Stimulated activated CD4-positive, alpha-beta T cell treated with anti-CD3 and anti-CD28 coated beads, Interleukin-15, amount 100 ng/mL, for 1 hour (primary cell): ENCODE data around the gene HPSE2.
"Not testable (repeated sequence)": the region's sequence is repeated elsewhere in the genome, so short reads cannot be mapped to it uniquely, and the experiment has no call there.

Source experiments
- DNase-seq, 2 donors: peaks; one replicate each; pipeline ENCODE4 v3.0.0-alpha.2; 2020; ENCODE audit warnings: low read depth in 1 of 2, low spot score in 1 of 2

Gene HPSE2

DNA sequence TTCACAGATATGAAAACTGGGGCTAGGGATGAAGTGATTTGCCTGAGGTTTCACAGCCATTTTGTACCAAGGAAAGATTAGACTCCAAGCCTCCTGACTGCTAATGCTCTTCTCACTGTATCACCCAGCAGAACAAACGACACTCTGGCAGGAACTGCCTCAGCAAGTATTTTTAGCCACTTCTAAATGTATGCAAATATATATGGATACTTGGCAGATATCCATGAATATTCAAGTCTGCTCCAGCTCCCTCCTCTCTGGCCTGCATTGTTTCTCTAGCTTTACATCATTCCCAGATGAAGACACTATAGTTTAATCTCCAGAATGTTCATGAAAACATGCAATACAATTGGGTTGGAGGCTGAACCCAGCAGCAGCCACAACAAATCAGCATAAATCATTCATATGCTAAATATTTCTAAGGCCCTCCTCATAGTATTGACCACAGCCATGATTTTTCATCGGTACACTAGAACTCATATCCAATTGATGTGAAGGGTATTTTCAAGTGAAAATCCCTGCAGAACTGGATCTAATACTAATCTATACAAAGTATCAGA, 65.5 kb downstream of the HPSE2 start:
- DNase-seq = no peak

DNA sequence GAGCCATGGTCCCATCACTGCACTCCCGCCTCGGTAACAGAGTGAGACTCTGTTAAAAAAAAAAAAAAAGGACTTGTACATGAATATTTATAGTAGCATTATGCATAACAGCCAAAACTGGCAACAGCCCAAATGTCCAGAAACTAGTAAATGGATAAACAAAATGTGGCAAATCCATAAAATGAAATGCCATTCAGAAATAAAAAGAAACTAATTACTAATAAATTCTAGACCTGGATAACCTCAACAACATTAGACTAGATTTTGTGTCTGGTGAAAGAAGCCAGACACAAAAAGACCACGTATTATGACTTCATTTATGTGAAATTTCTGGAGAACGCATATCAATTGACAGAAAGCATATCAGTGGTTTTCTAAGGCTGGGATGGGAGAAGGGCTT, 74.5 kb downstream of the HPSE2 start:
- DNase-seq = no peak

- DNase-seq = no peak
These were observed 92.0 kb downstream of the HPSE2 start for GRCh38 chr10:99143651-99144050.

- no peak for DNase-seq
These were observed 92.6 kb downstream of the HPSE2 start for GRCh38 chr10:99143011-99143410.

DNA sequence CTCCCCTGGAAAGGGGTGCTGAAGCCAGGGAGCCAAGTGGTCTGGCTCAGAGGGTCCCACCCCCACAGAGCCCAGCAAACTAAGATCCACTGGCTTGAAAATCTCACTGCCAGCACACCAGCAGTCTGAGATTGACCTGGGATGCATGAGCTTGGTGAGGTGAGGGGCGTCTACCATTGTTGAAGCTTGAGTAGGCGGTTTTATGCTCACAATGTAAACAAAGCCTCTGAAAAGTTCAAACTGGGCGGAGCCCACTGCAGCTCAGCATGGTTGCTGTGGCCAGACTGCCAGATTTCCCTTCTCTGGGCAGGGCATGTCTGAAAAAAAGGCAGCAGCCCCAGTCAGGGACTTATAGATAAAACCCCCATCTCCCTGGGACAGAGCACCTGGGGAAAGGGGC, 102.8 kb downstream of the HPSE2 start:
- not testable (repeated sequence) for DNase-seq

DNA sequence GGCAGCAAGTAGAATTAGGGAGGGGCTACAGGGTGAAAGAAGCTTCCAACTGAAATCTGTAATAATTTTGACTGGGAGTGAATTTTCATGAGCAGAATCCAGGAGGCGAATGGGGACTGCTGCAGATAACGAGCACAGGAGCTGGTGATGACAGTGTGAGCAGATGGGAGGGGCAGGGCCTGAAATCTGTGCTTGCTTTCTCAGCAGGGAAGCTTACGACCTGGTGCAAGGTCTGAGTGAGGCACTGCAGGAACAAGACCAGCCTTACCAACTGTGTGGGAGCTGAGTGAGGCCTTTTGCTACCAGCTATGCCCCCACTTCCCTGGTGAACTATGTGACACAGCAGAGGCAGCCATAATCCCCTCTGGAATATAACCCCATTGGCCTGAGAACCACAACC, 109.8 kb downstream of the HPSE2 start:
- DNase-seq = no peak

DNA sequence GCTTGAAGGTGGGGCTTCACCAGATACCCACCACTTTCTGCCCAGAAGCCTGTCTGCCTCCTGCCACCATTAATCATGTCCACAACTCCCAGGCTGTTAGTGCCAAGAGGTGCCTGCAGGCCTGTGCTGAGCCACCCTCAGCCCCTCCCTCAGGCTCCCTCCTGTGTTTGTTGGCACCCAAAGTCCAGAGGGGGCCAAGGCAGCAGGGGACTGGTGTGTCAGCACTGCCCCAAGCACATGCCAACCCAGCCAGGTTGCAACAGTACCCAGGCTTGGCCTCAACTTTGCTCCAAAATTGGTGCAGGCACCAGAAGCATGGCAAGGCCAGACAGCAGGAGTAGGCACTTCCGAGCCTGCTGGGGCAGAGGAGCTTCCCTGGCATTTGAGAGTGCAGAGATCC, 111.3 kb downstream of the HPSE2 start:
- no peak for DNase-seq

- no peak for DNase-seq
These were observed 111.8 kb downstream of the HPSE2 start for GRCh38 chr10:99123851-99124250.

- no peak for DNase-seq
These were observed 112.3 kb downstream of the HPSE2 start for GRCh38 chr10:99123336-99123735.

- DNase-seq = no peak
These were observed 116.3 kb downstream of the HPSE2 start for GRCh38 chr10:99119258-99119748.

GRCh38 chr10:99115703-99116102, 119.9 kb downstream of the HPSE2 start:
- no peak for DNase-seq

GRCh38 chr10:99085358-99085757, 150.3 kb downstream of the HPSE2 start:
- no peak for DNase-seq

GRCh38 chr10:99084161-99084560, 151.5 kb downstream of the HPSE2 start:
- DNase-seq = no peak

- no peak for DNase-seq
These were observed 155.2 kb downstream of the HPSE2 start for GRCh38 chr10:99080275-99080945.

DNA sequence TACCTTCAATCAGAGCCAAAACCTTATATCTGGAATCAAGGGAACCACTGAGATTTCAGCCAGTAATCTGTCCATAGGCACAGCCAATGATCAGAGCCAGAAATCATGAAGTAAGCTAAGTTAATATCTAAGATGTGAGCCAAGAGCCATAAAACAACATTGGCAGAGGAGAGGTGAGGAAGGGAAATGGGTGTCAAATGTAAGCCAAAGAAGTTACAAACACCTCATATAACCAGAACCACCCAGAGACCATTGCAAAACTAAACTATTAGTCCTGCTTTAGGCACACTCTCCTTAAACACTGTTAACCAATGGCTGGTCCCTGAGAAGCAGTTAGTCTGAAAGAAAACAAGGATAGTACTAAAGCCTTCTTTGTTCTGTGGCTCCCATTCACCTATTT, 173.1 kb downstream of the HPSE2 start:
- DNase-seq = no peak

GRCh38 chr10:99058762-99059161, 176.9 kb downstream of the HPSE2 start:
- no peak for DNase-seq

- no peak for DNase-seq
These were observed 177.5 kb downstream of the HPSE2 start for GRCh38 chr10:99057936-99058690.

DNA sequence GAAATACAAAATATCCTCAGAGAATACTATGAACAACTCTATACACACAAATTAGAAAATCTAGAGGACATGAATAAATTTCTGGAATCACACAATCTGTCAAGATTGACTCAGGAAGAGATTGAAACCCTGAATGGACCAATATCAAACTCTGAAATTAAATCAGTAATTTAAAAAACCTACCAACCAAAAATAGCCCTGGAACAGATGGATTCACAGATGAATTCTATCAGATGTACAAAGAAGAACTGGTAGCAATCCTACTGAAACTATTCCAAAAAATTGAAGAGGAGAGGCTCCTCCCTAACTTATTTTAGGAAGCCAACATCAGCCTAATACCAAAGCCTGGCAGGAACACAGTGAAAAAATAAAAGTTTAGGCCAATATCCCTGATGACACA, 190.0 kb downstream of the HPSE2 start:
- DNase-seq = no peak

GRCh38 chr10:99042051-99042771, 193.4 kb downstream of the HPSE2 start:
- DNase-seq = no peak

DNA sequence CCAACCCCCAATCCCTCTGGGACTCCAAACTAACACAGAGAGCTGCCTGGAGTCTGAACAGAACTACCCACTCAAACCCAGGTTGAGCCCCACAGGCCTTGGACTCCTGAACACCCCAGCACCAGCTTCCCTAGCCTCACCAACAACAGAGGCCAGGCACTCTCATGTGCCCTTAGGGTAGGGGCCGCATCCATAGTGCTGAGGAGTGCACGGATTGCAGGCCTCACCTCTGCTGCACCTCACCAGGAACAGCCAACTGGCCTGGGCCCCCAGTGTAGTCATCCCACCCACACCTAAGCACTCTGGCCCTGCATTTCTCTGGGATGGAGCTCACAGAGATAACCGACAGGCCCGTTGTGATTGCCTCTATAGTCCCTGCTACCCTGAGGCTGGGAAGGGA, 194.2 kb downstream of the HPSE2 start:
- no peak for DNase-seq

DNA sequence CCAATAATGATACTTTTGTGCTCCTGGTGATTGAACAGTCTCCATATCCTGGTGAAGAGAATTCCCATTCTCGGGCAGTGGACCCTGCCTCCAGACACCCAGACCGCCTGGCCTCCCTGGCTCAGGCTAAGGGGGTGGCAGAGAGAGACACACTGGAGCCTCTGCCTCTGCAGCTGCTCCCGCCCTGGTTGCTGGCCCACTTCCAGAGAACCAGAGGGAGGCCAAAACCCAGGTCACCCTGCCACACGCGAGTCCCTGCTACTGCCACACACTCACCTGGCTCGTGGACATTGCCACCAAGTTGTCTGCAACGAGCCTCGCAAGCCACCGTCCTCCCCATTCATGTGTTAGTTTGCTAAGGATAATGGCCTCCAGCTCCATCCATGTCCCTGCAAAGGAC, 221.8 kb downstream of the HPSE2 start:
- DNase-seq = no peak

GRCh38 chr10:99010286-99010685, 225.4 kb downstream of the HPSE2 start:
- no peak for DNase-seq
